ENCODE measurements around the gene NELL2.

Gene NELL2

DNA sequence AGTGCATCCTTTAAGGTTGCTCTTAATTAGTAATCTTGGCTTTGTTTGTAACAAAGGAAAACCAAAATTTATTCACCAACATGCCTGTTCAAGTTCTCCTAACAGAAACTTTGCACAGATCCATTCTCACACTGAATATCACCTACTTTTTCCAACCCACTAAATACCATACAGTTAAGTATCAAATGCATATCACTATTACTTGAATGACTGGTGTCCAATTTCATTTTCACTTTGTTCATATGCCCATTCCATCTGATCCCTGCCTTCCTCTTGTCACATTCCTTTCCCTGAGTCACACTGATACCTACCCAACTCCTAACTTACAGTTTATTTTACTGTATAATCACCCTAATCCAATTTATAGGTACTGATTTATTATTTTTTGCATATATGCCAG is 286.4 kb downstream of the NELL2 start:
- peak; percentile 2 for DNase-seq

DNA sequence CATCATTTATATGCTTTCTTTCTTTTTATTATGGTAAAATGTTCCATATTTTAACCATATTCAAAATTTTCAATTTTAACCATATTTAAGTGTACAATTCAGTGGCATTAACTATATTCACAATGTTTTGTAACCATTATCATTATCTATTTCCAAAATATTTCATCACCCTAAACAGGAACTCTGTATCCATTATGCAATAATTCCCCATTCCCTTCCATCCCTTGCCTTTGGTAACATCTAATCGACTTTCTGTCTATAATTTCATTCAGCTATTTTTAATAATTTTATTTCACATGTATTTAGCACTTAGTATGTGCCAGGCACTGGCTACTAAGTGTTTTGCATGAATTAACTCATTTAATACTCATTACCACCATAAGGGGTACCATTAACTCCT is 287.5 kb downstream of the NELL2 start:
- DNase-seq: no peak

DNA sequence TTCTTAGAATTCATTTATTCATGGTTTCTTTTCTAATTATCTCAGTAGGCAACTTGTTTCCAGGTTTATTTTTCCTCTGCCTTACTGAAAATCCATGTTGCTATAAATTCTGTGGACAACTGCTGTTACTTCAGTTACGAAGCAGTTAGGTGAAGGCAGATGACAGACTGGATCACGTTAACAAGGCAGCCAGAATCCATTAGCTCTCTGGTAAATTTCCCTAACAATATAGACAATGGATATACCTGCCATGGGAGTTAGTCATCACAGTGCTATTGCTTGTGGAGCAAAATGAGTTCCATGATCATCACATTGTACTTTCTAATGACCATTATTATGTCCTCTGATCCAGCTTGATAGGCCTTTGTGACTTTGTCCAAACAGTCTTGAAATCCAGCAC is 291.5 kb downstream of the NELL2 start:
- DNase-seq: no peak

DNA sequence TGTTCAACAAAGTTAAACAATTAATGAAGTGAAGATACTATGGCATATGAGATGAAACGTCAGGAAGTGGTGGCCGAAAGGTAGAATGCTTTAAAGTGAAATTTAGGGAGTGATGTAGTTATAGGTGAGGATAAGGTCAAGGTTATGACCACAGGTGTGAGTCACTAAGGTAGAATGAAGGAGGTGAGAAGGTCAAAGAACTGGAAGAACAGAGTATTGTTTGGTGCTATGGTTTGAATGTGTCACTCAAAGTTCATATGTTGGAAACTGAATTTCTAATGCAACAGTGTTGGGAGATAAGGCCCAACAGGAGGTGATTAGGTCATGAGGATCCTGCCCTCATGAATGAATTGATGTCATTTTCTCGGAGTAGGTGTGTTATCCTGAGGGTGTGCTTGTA is 293.6 kb downstream of the NELL2 start:
- DNase-seq: peak; percentile 11

DNA sequence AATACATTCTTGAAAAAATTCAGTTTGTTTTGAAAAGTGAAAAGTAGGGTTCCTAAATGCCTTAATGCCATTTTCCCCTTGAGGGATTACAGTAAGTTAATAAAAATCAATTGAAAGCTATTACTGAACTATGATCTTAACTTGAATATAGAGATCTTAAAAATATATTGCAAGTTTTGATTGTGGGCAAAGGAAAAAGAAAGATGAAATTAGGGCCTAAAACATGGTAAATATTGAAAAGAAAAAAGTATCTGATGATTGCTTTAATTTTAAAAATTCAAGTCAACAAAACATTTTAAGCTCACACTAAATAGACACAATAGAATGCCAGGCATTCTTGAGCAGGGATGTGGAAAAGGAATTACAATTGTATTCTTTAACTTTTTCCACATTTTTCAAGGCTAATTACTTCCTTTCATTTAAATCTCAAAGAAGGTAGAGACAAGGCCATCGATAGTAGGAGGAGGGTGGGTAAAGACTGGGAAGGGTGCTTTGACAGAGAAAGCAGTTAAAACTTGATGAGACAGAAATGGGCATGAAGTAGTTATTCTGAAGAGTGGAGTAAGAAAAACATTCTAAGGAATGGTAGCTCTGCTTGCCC is 294.4 kb downstream of the NELL2 start:
- peak; percentile 2 for DNase-seq

DNA sequence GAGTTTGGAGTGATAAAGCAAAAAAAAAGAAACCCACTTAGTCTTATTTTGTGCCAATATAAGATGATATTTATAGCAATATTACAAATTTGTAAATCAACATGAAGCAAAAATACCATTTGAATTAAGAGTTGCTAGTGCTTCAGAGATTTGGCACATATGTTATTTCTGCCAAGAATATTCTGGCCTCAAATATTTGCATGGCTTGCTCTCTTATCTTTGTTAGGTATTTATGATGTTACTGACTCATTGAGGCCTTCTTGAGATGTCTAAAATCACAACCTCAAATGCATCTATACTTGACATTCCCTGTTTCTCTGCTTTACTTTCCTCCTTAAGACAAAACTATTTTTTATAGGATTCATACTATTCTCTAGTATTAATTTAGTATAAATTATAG is 301.5 kb downstream of the NELL2 start:
- DNase-seq: no peak

DNA sequence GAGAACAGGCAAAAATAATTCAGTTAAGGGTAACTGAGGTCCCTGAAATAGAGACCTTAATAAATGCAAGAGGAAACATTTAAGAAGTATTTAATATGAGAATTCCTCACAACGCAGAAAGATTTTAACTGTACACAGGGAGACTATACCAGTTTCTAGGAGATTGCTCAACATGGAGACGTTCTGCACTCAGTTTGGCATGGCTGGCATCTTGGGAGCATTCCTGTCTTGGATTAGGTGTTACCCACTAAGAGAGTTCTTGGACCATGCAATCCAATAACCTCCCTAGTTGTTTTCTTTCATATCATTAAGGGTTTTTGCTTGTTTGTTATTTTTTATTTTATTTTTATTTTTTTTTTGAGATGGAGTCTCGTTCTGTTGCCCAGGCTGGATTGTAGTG is 302.4 kb downstream of the NELL2 start:
- no peak for DNase-seq

DNA sequence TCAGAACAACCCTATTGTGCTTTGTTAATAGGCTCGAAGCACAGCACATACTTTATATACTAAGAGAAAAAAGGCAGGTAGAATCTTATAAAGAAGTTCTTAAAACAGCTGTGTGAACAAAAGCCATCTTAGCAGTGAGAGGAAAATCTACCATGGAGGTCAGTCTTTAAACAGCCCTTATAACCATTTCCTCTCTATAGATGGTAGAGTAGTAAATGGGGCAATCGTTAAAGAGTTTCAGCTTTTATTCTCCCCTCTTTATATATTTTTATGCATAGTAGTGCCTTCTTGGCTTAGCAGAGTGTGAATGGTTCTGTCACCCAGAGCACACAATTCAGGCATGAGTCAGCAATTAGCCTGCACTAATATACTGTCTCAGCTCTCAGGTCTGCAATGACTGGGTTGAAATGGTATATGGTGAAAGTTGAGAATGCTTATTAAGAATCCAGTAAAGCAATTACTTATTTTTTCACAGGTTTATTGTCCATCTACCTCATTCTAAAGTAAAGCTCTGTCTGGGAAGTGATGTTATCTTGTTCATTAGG is 305.0 kb downstream of the NELL2 start:
- DNase-seq: peak; percentile 3

DNA sequence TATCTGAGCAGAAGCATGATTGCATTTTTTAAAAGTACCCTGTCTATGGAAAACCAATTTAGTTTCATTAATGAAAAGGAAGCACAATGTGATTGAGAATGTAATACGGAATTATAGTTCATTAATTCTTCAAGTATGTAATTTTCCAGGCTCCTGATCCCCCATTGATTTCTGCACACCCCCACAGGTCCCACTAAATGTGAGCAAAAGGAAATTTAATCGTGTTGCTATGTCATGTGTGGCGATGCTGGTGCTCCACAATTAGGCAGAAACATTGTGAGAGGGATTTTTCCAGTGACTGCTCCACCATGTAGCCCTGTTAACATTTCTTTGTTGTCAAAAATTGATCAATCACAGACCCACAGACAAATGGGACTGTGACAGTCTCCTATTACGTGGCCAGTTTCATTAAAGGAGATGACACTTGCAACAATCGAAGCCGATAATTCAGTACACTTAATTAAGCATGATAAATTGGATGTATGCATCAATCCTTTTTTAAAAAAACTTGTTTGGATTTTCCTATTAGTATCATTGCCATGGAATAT is 306.0 kb downstream of the NELL2 start:
- no peak for DNase-seq

DNA sequence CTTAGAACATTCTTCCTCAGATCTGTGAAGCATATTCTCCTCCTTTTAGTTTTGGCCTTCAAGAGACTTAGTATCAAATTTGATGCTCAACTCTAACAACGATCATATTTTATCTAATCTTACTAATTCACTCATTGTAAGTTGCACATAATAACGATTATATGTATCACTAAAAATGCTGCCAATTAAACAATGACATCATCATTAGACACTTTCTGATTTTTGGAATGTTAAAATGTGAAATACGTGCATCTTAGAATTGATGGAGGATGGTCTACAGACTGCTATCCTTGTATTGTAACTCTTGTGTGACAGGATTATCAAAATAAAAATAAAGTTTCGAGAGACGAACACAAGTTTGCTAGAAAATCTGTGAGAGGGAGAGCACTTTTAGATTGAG is 311.0 kb downstream of the NELL2 start:
- DNase-seq: no peak

DNA sequence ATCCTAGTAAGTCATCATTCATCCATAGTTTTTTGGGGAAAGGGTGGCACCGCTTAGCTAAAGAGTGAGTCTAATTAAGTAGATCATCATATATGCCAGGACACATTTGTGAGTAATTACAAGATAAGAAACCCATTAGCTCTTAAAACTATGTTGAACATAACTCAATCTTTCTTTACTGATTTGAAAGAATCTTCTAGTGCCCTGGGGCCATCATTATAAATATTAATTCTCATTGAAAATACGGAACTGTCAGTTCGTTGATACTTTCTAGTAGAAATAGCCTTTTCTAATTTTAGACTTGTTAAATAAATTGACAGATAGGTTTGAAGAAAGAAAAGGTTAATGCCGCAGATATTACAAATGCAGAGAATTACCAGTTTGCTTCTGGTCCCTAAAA is 312.6 kb downstream of the NELL2 start:
- DNase-seq: no peak

DNA sequence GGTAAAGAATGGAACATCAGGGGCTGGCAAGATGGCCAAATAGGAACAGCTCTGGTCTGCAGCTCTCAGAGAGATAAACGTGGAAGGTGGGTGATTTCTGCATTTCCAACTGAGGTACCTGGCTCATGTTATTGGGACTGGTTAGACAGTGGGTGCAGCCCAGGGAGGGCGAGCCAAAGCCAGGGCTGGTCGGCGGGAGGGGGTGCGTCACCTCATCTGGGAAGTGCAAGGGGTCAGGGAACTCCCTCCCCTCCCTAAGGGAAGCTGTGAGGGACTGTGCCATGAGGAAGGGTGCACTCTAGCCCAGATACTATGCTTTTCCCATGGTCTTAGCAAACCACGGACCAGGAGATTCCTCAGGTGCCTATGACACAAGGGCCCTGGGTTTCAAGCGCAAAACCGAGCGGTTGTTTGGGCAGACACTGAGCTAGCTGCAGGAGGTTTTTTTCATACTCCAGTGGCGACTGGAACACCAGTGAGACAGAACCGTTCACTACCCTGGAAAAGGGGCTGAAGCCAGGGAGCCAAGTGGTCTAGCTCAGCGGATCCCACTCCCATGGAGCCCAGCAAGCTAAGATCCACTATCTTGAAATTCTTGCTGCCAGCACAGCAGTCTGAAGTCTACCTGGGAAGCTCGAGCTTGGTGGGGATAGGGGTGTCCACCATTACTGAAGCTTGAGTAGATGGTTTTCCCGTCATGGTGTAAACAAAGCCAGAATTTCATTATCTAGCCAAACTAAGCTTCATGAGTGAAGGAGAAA is 317.6 kb downstream of the NELL2 start:
- no peak for DNase-seq

DNA sequence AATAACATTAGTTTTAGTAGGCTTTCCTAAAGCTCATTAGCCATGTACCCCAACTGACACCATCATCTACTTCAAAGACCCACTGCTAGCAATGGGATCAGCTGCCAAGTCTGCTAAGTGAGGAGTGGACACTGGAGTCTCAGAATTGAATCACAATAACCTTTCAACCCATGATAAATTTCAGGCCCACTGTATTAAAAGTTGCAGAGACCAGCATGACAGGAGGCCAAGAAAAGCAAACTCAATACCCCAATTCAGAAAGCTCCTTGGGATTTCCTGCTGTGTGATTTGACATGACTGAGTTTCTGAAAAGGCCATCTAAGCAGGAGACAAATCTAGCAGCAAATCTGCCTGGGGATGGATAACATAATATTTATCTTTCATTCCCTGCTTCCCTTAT is 320.7 kb downstream of the NELL2 start:
- no peak for DNase-seq

DNA sequence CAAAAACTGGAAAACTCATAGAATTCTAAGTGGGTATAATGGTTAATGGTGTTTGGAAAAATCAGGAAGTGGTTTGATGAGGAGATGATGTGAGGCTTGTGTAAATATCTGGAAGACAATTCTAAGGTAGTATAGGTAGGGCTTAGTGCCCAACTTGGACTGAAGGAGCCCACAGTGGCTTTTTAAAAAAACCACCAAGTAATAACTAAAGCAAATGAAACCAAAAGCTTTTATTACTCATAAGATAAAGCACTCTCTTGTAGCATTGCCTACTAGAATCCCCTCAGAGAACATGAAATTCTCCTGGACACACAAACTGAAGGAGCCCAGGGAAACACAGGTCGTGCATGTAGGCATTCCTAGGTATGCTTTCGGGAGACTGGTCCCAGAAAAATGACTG is 324.5 kb downstream of the NELL2 start:
- no peak for DNase-seq

DNA sequence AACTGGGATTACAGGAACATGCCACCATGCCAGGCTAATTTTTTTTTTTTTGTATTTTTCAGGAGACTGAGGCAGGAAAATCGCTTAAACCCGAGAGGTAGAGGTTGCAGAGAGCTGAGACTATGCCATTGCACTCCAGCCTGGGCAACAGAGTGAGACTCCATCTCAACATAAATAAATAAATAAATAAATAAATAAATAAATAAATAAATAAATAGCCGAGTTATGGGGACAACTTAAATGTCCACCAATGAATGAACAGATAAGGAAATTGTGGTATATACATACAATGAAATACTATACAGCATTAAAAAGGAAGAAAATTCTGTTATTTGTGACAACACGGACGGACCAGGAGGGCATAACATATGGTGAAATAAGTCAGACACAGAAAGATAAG is 325.7 kb downstream of the NELL2 start:
- DNase-seq: no peak

DNA sequence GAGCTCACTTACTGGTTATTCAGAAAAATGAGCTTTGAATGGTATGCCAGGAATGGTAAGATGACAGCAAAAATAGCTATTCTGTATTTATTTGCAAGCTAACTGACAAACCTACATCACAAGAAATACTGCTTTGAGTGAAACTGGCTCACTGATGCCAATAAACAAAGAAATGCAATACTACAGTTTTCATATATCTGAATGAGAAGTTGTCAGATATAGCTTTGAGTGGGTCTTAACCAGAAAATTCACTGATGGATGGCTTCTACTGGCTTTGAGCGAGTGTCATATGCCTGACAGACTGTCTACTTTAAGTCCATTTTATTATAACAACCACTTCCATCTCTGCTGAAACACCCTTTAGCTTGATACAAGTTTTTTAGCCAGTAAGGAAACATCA is 330.1 kb downstream of the NELL2 start:
- DNase-seq: no peak

DNA sequence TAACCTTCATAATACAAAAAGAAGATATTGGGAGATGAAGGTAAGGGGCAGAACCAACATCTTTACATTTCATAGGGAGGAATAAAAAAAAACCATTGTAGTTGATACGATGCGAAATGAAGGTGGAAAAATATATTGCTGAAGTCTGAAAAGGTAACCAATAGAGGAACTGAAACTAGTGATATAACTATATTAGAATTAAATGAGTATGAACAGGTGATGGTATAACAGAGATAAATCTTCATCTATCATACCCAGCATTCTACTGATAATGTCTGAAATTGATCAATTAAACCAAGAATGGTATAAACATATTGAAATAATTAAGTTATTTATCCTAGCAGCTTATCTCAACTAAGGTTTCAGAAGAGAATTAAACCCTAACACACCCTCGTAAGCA is 332.1 kb downstream of the NELL2 start:
- no peak for DNase-seq

DNA sequence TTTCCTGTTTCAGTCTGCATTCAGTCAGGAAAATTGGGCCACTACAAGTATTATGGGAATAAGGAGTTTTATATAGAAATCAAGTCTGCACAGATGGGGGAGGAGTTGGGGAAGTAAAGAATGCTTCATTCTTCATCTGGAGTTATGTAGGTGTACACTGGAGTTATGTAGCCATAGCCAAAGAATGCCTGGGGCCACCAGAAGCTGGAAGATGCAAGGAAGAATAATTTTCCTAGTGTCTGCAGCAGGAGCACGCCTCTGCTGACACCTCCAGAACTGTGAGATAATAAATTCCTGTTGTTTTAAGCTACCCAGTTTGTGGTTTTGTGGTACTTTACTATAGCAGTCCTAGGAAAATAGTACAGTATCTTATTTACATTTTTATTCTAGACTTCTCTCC is 333.4 kb downstream of the NELL2 start:
- DNase-seq: no peak

DNA sequence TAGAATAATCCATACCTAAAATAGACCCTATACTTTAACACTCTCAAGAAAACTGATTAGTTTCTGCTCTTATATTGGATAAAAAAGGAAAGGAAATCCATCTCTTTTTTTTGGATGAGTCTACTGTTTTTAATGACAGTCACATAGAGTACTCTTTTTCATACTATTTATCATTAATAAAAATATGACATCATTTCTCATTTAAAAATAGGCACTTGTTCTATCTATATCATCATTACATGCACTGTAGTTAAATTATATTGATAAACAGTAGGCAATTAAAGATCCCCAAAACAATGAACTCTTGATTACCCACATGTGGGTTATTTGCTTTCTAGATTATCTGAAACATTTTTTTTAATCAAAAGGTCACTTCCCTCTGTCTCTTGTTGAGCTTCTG is 338.8 kb downstream of the NELL2 start:
- DNase-seq: no peak

DNA sequence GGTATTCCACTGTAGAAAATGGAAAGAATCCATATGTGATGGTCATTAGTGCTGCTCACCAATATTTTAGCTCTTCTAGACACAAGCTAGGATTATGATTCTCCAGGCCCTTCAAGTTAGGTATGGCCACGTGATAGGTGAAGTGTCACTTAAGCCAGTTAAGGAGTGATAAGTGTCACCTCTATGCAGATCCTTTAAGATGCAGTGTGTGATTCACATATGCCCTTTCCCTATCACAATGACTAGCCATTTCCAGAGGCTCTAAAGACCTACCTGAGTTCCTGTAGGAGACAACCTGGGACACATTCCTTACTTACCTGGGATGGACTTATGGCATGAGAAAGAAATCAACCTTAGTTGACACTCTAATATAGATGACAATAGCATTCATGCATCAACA is 343.2 kb downstream of the NELL2 start:
- DNase-seq: no peak

DNA sequence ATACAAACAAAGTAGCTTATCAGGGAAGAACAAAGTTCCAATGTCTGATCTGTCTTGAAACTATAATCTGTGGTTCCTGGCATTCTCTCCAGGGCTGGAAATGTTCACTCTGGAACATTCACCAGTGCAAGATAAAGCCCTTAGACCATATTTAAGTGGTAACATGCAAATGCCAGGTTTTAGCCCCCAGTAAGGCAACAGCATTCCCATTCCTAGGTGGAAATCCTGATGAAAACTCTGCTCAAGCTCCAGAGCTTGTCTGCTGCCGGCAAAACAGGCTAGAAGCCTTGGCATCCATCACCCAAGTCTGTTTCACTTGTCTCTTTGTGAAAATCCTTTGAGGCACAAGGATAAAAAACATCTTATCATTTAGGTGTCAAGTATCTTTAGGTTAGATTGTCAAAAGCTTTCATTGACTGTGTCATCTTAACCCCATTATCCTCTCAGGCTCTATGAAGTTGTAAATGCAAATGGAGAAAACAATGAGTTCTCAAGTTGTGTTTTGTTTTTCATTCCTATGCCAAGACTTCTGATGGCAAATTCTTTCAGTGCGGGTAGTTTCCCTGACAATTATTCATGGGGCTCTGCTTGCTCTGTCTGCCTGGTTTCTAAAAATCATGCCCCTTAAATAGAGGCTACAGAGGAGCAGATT is 344.7 kb downstream of the NELL2 start:
- no peak for DNase-seq

DNA sequence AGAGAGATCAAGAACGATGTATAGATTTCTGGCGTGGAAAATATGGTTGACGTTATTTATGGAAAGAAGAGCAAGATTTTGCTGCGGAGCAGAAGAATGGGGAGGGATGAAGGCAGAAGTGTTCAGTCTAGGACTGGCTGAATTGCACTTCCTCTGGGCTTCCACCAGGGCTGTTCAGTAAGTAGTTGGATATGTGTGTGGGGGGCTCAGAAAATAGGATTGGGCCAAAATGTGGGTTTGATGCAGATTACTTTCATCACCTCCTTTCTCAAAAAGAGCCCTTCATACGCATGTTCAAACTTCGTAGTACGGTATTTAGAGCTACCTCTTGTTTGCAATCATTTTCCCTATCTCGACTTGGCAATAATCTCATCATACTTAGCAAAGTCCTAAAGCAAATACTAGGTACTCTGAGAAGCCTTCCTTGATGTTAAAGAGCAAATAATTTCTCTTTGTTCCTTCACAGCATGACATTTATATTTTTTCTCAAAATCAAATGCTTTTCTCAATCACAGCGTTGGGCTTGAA is 349.4 kb downstream of the NELL2 start:
- DNase-seq: no peak

DNA sequence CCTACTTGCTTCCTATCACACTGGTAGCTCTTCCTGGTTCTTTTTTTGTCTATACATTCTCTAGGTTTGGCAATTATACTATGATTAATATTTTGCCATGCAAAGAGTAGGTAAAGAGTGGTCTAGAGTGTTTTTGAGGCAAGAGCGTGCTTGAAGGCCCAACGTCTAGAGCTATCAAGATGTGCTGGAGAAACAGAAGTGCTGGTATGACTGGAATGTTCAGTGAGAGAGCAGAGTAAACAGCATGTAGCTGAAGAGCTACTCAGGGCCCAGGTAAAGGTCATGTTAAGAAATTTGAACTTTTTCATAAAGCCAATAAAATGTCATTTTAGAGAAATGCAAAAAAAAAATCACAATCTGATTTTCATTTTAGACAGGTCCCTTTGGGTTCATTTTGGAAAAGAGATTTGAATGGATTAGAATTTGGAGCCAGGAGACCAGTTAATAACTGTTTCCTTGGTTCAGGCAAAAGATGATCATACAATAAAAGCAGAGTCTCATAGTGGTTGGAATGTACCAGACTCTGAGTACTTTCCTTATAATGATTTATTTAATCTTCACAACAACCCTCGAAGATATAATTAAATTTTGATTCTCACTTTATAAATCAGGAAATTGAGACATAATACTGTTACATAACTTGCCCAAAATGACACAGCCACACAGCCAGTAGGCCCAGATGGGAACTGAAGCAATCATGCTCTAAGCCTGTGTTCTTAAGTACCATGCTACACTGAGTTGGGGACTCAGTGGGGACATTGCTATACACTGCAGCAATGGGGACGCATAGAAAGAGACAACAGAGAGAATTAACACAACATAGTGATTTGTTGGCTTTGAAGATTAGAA is 350.1 kb downstream of the NELL2 start:
- DNase-seq: peak; percentile 14

All from kidney glomerular epithelial cell (primary cell).